ENCODE results near the gene PIM3.
"Not testable (repeated sequence)": the region's sequence is repeated elsewhere in the genome, so short reads cannot be mapped to it uniquely, and the experiment has no call there.

The PIM3 gene

GRCh38 chr22:49938565-49939136 lies 21.9 kb upstream of the PIM3 start:
- Histone ChIP-seq H3K4me3 (ENCODE audit: low read depth, low read length) (no peak overlapping the region), H3K4me1 (ENCODE audit: control insufficient read depth, insufficient read depth, low read length) (peaks cover 2% of the 10 kb centered on the region), H3K27me3 (ENCODE audit: control insufficient read depth, insufficient read depth, low read length) (no peaks in the 10 kb centered on the region), H3K36me3 (ENCODE audit: control insufficient read depth, insufficient read depth, low read length) (no peaks in the 10 kb centered on the region), H3K9me3 (ENCODE audit: control insufficient read depth, insufficient read depth, low read length) (no peaks in the 10 kb centered on the region), H3K9ac (ENCODE audit: low read depth, low read length) (no peak overlapping the region)

- Histone ChIP-seq H3K9me3 (ENCODE audit: control insufficient read depth, insufficient read depth, low read length) (no peaks in the 10 kb centered on the region), H3K4me1 (ENCODE audit: control insufficient read depth, insufficient read depth, low read length) (peaks cover 3% of the 10 kb centered on the region), H3K36me3 (ENCODE audit: control insufficient read depth, insufficient read depth, low read length) (no peaks in the 10 kb centered on the region), H3K27me3 (ENCODE audit: control insufficient read depth, insufficient read depth, low read length) (no peaks in the 10 kb centered on the region), H3K4me3 (ENCODE audit: low read depth, low read length) (no peak overlapping the region), H3K9ac (ENCODE audit: low read depth, low read length) (no peak overlapping the region)
Measured at GRCh38 chr22:49941507-49942316, 18.9 kb upstream of the PIM3 start.

DNA sequence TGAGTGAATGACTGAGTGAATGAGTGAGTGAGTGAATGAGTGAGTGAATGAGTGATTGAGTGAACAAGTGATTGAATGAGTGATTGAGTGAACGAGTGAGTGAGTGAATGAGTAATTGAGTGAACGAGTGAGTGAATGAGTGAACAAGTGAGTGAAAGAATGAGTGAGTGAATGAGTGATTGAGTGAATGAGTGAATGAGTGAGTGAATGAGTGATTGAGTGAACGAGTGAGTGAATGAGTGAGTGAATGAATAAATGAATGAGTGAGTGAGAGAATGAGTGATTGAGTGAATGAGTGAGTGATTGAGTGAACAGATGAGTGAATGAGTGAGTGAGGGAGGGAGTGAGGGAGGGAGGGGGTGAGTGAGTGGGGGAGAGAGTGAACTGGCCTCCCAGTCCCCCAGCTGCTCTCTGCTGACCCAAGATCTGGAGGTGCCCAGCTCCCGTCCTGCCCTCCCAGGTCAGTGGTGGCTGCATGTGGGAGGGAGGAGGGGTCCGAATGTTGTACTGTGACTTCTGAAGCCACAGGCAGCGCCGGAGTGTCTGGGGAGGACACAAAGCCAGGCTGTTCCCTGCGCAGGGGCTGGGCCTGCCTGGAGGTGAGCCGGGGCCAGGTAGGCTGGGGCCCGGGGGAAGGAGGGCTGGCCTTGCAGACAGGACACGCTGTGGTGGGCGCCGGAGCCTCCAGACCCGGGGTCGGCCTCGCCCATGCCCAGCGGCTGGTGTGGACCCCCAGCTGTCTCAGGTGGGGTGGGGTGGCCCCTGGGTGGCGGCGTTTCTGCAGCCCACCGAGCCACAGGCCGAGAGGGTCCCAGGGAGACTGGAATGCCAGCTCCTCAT lies 17.8 kb upstream of the PIM3 start:
- no peak overlapping the region for H3K9ac ChIP-seq (ENCODE audit: low read depth, low read length)
- H3K4me3 ChIP-seq (ENCODE audit: low read depth, low read length): no peak overlapping the region
- H3K9me3 ChIP-seq (ENCODE audit: control insufficient read depth, insufficient read depth, low read length): no peaks in the 10 kb centered on the region
- H3K4me1 ChIP-seq (ENCODE audit: control insufficient read depth, insufficient read depth, low read length): peaks cover 4% of the 10 kb centered on the region
- H3K27me3 ChIP-seq (ENCODE audit: control insufficient read depth, insufficient read depth, low read length): no peaks in the 10 kb centered on the region
- no peaks in the 10 kb centered on the region for H3K36me3 ChIP-seq (ENCODE audit: control insufficient read depth, insufficient read depth, low read length)

GRCh38 chr22:49943405-49943765 lies 17.2 kb upstream of the PIM3 start:
- Histone ChIP-seq H3K27me3 (ENCODE audit: control insufficient read depth, insufficient read depth, low read length) (no peaks in the 10 kb centered on the region), H3K9me3 (ENCODE audit: control insufficient read depth, insufficient read depth, low read length) (no peaks in the 10 kb centered on the region), H3K9ac (ENCODE audit: low read depth, low read length) (no peak overlapping the region), H3K36me3 (ENCODE audit: control insufficient read depth, insufficient read depth, low read length) (no peaks in the 10 kb centered on the region), H3K4me3 (ENCODE audit: low read depth, low read length) (no peak overlapping the region), H3K4me1 (ENCODE audit: control insufficient read depth, insufficient read depth, low read length) (peaks cover 4% of the 10 kb centered on the region)

DNA sequence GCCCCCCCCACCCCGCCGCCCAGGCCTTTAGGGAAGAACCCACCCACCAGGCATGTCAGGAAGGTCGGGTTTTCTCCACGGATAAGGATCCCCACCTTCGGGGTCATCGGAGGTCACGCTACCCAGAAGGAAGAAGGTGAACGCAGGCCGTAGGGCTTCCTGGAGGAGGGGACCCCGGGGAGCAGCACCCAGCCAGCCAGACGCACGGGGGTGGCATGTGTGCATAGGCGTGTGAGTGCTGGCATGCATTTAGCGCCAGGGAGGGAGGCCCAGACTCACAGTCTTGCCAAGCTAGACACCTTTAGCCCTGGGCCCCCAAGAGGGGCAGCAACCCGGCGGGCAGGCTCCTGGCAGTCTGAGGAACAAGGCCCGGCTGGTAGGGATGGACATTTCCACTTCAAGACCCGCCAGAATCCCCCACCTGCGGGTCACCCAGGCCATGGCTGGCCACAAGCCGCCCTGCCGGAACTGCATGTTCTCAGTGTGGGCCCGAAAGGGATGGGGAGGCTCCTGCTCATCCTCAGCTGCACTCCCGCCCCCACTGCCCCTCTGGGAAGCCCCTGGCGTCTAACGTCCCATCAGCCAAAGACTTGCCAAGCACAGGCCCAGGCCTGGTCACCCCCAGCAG lies 16.7 kb upstream of the PIM3 start:
- Histone ChIP-seq H3K27me3 (ENCODE audit: control insufficient read depth, insufficient read depth, low read length) (no peaks in the 10 kb centered on the region), H3K4me3 (ENCODE audit: low read depth, low read length) (no peak overlapping the region), H3K36me3 (ENCODE audit: control insufficient read depth, insufficient read depth, low read length) (no peaks in the 10 kb centered on the region), H3K9me3 (ENCODE audit: control insufficient read depth, insufficient read depth, low read length) (no peaks in the 10 kb centered on the region), H3K9ac (ENCODE audit: low read depth, low read length) (no peak overlapping the region), H3K4me1 (ENCODE audit: control insufficient read depth, insufficient read depth, low read length) (peaks cover 4% of the 10 kb centered on the region)

DNA sequence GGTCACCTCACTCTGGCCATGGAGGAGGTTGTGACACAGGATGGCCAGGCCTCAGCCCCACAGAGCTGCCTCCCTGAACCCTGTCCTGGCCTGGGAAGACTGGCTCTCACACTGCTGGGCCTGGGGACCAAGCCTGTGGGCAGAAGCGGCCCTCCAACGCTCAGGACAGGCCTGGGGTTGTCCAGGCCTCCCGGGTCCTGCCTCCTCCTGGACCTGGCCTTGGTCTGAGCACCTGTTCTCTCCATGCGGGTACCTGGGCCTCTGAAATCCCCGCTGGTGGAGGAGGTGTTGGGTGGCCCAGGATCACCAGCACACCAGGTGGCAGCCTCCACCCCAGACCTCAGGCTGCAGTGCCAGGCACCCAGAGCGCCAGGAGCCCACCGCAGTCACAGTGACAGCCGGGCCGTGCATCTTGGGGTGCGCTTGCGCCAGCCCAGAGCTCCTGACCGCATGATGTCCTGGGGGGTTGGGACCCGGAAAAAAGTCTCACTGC lies 16.1 kb upstream of the PIM3 start:
- peaks cover 4% of the 10 kb centered on the region for H3K4me1 ChIP-seq (ENCODE audit: control insufficient read depth, insufficient read depth, low read length)
- H3K36me3 ChIP-seq (ENCODE audit: control insufficient read depth, insufficient read depth, low read length): no peaks in the 10 kb centered on the region
- H3K9me3 ChIP-seq (ENCODE audit: control insufficient read depth, insufficient read depth, low read length): no peaks in the 10 kb centered on the region
- no peak overlapping the region for H3K9ac ChIP-seq (ENCODE audit: low read depth, low read length)
- no peak overlapping the region for H3K4me3 ChIP-seq (ENCODE audit: low read depth, low read length)
- no peaks in the 10 kb centered on the region for H3K27me3 ChIP-seq (ENCODE audit: control insufficient read depth, insufficient read depth, low read length)

- H3K4me3 ChIP-seq (ENCODE audit: low read depth, low read length); H3K36me3 ChIP-seq (ENCODE audit: control insufficient read depth, insufficient read depth, low read length); H3K9ac ChIP-seq (ENCODE audit: low read depth, low read length); H3K27me3 ChIP-seq (ENCODE audit: control insufficient read depth, insufficient read depth, low read length); H3K4me1 ChIP-seq (ENCODE audit: control insufficient read depth, insufficient read depth, low read length); H3K9me3 ChIP-seq (ENCODE audit: control insufficient read depth, insufficient read depth, low read length): not testable (repeated sequence)
Measured at GRCh38 chr22:49945042-49945794, 15.4 kb upstream of the PIM3 start.

DNA sequence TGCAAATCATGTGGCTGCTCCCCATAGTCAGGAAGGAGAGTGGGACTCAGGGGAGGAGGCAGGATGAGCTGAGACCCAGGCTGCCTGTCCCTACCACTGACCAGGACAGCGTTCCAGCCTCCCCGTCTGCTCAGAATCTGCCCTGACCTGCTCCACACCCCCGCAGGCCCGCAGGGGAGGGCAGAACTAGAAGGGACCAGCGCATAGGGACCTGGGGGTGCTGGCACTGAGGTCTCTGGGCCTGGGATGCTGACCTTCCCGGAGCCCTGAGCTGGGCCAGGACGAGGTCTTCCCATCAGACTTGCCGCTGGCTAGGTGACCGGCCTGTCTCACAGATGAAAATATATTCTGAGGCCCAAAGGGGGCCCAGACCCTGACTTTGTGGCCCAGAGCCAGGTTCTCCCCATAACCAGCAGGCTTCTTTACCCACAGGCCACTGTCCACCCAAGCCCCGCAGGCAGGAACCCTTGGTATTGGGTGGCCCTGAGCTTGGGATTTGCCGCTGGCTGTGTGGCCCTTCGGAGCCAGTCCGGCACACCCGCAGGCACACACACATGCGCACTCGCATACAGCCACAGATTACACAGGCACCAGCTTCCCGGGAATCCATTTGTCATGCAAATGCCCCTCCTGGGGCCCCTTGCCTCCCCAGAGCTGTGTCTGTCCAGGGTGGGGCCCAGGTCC lies 13.8 kb upstream of the PIM3 start:
- H3K27me3 ChIP-seq (ENCODE audit: control insufficient read depth, insufficient read depth, low read length): no peaks in the 10 kb centered on the region
- H3K36me3 ChIP-seq (ENCODE audit: control insufficient read depth, insufficient read depth, low read length): no peaks in the 10 kb centered on the region
- H3K4me3 ChIP-seq (ENCODE audit: low read depth, low read length): no peak overlapping the region
- peak overlapping the region; percentile 65 for H3K9ac ChIP-seq (ENCODE audit: low read depth, low read length)
- H3K9me3 ChIP-seq (ENCODE audit: control insufficient read depth, insufficient read depth, low read length): no peaks in the 10 kb centered on the region
- peaks cover 4% of the 10 kb centered on the region for H3K4me1 ChIP-seq (ENCODE audit: control insufficient read depth, insufficient read depth, low read length)

GRCh38 chr22:49947296-49947622 lies 13.3 kb upstream of the PIM3 start:
- no peaks in the 10 kb centered on the region for H3K36me3 ChIP-seq (ENCODE audit: control insufficient read depth, insufficient read depth, low read length)
- peaks cover 4% of the 10 kb centered on the region for H3K4me1 ChIP-seq (ENCODE audit: control insufficient read depth, insufficient read depth, low read length)
- no peaks in the 10 kb centered on the region for H3K27me3 ChIP-seq (ENCODE audit: control insufficient read depth, insufficient read depth, low read length)
- H3K4me3 ChIP-seq (ENCODE audit: low read depth, low read length): no peak overlapping the region
- H3K9me3 ChIP-seq (ENCODE audit: control insufficient read depth, insufficient read depth, low read length): no peaks in the 10 kb centered on the region
- peak overlapping the region; percentile 65 for H3K9ac ChIP-seq (ENCODE audit: low read depth, low read length)

- H3K4me1 ChIP-seq (ENCODE audit: control insufficient read depth, insufficient read depth, low read length): peaks cover 4% of the 10 kb centered on the region
- no peak overlapping the region for H3K4me3 ChIP-seq (ENCODE audit: low read depth, low read length)
- H3K9me3 ChIP-seq (ENCODE audit: control insufficient read depth, insufficient read depth, low read length): no peaks in the 10 kb centered on the region
- no peaks in the 10 kb centered on the region for H3K27me3 ChIP-seq (ENCODE audit: control insufficient read depth, insufficient read depth, low read length)
- no peak overlapping the region for H3K9ac ChIP-seq (ENCODE audit: low read depth, low read length)
- H3K36me3 ChIP-seq (ENCODE audit: control insufficient read depth, insufficient read depth, low read length): no peaks in the 10 kb centered on the region
Measured at GRCh38 chr22:49948116-49948957, 12.2 kb upstream of the PIM3 start.
